GM15510 (cell line): Measurements from ENCODE around the gene RANBP3.

ENCODE experiments used
- POLR2A ChIP-seq: IDR thresholded peaks from 3 replicates; pipeline ENCODE4 v1.6.1; 2011; ENCODE audit warnings: borderline replicate concordance; ENCODE audit not compliant: insufficient read length; ENCODE audit errors: extremely low read depth

Gene RANBP3

GRCh38 chr19:5891572-5891937 is 86.4 kb downstream of the RANBP3 start:
- TF ChIP-seq POLR2A, result no peak

- no peak for TF ChIP-seq POLR2A
These were observed 87.8 kb downstream of the RANBP3 start for GRCh38 chr19:5890099-5890498.

- no peak for TF ChIP-seq POLR2A
These were observed 88.5 kb downstream of the RANBP3 start for GRCh38 chr19:5889288-5889971.

GRCh38 chr19:5882421-5882968 is 95.4 kb downstream of the RANBP3 start:
- no peak for TF ChIP-seq POLR2A

GRCh38 chr19:5881543-5882299 is 96.2 kb downstream of the RANBP3 start:
- no peak for TF ChIP-seq POLR2A

GRCh38 chr19:5880604-5881078 is 97.3 kb downstream of the RANBP3 start:
- TF ChIP-seq POLR2A, result no peak

- TF ChIP-seq POLR2A, result no peak
These were observed 97.7 kb downstream of the RANBP3 start for GRCh38 chr19:5880196-5880595.

GRCh38 chr19:5877882-5878281 is 100.1 kb downstream of the RANBP3 start:
- no peak for TF ChIP-seq POLR2A

GRCh38 chr19:5877427-5877826 is 100.5 kb downstream of the RANBP3 start:
- no peak for TF ChIP-seq POLR2A

- no peak for TF ChIP-seq POLR2A
These were observed 104.2 kb downstream of the RANBP3 start for GRCh38 chr19:5873617-5874199.

- TF ChIP-seq POLR2A, result no peak
These were observed 107.0 kb downstream of the RANBP3 start for GRCh38 chr19:5870986-5871394.

- no peak for TF ChIP-seq POLR2A
These were observed 110.5 kb downstream of the RANBP3 start for GRCh38 chr19:5867201-5868136.
